OCI-LY3 (cell line): Measurements from ENCODE around the gene RAB7A.

Experiments
- H2AFZ ChIP-seq: fragments of 200-600, 300-600 bp; shearing (Covaris generic); 2 replicates; pipeline ENCODE4 v1.6.0; 2014; ENCODE audit warnings: antibody characterized with exemption, low read depth, low read length
- H3K27ac ChIP-seq: fragments of 200-600, 300-600 bp; sonication (generic); 2 replicates; pipeline ENCODE4 v1.5.1; 2014; ENCODE audit warnings: mild to moderate bottlenecking, low read length, moderate library complexity, mixed read lengths
- H3K27me3 ChIP-seq: fragments of 200-600, 300-600 bp; sonication (generic); 2 replicates; pipeline ENCODE4 v1.6.1; 2014; ENCODE audit warnings: low read depth, low read length, mixed read lengths
- H3K36me3 ChIP-seq: fragments of 200-600, 300-600 bp; sonication (generic); replicated peaks from 2 replicates; pipeline ENCODE3; 2014; ENCODE audit warnings: low read depth, low read length, mixed read lengths
- H3K4me1 ChIP-seq: fragments of 300-600, 200-600 bp; sonication (generic); 2 replicates; pipeline ENCODE4 v1.6.1; 2014; ENCODE audit warnings: low read length, mixed read lengths
- H3K4me2 ChIP-seq: fragments of 200-600, 300-600 bp; sonication (generic); 2 replicates; pipeline ENCODE4 v1.6.1; 2014; ENCODE audit warnings: low read length, mixed read lengths
- H3K4me3 ChIP-seq: fragments of 300-600, 200-600 bp; sonication (generic); 2 replicates; pipeline ENCODE4 v1.5.1; 2014; ENCODE audit warnings: antibody characterized with exemption, mild to moderate bottlenecking, low read length, moderate library complexity
- H3K79me2 ChIP-seq: fragments of 300-600, 200-600 bp; shearing (Covaris generic); 2 replicates; pipeline ENCODE4 v1.6.1; 2014; ENCODE audit warnings: mild to moderate bottlenecking, low read length, mixed read lengths
- H3K9ac ChIP-seq: fragments of 300-600, 200-600 bp; shearing (Covaris generic); 2 replicates; pipeline ENCODE4 v1.6.0; 2014; ENCODE audit warnings: mild to moderate bottlenecking, low read length, moderate library complexity
- H3K9me3 ChIP-seq: fragments of 200-600, 300-600 bp; shearing (Covaris generic); 2 replicates; pipeline ENCODE4 v1.6.1; 2014; ENCODE audit warnings: low read length, mixed read lengths; ENCODE audit not compliant: insufficient read depth
- H4K20me1 ChIP-seq: fragments of 200-600, 300-600 bp; sonication (generic); 2 replicates; pipeline ENCODE4 v1.6.1; 2016; ENCODE audit warnings: low read length, mixed read lengths; ENCODE audit not compliant: insufficient read depth
- EZH2phosphoT487 ChIP-seq: fragments of 200-600 bp; shearing (Covaris generic); IDR thresholded peaks from 2 replicates; pipeline ENCODE4 v1.6.1; 2018; ENCODE audit warnings: antibody characterized with exemption, mixed run types, low read depth
- TF ChIP-seq, protein P1 (sequence below): fragments of 200-600, 300-600 bp; sonication (generic); IDR thresholded peaks from 2 replicates; pipeline ENCODE4 v1.5.1; 2014; ENCODE audit warnings: antibody characterized with exemption, low read length, low read depth

Gene RAB7A

DNA sequence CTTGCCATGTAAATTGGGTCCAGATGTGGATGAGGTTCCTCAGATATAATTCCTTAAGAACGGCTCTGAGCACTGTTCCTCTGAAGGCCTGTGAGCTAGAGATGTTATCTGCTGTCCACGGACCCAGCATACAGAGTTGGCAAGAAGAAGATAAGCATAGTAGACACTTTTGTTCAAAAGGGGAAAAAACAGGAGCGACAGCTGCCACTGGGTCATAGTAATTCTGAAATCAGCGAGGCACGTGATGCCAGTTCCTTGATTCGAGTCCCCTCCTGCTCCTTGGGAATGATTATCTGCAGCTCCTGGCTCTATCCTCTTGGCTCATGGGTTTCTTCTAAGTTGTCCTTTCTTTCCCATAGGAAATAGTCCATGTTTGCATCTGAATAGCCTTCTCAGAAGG is 2.5 kb upstream of the RAB7A start:
- H3K36me3 ChIP-seq = no peaks in the 10 kb centered on the region
- H3K4me3 ChIP-seq = no peak overlapping the region
- no peak for TF ChIP-seq EZH2phosphoT487
- TF ChIP-seq, protein P1, sequence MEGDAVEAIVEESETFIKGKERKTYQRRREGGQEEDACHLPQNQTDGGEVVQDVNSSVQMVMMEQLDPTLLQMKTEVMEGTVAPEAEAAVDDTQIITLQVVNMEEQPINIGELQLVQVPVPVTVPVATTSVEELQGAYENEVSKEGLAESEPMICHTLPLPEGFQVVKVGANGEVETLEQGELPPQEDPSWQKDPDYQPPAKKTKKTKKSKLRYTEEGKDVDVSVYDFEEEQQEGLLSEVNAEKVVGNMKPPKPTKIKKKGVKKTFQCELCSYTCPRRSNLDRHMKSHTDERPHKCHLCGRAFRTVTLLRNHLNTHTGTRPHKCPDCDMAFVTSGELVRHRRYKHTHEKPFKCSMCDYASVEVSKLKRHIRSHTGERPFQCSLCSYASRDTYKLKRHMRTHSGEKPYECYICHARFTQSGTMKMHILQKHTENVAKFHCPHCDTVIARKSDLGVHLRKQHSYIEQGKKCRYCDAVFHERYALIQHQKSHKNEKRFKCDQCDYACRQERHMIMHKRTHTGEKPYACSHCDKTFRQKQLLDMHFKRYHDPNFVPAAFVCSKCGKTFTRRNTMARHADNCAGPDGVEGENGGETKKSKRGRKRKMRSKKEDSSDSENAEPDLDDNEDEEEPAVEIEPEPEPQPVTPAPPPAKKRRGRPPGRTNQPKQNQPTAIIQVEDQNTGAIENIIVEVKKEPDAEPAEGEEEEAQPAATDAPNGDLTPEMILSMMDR = no peak
- H3K4me1 ChIP-seq = peaks cover 34% of the 10 kb centered on the region
- peaks cover 32% of the 10 kb centered on the region for H3K79me2 ChIP-seq
- no peaks in the 10 kb centered on the region for H3K9me3 ChIP-seq
- peaks cover 20% of the 10 kb centered on the region for H4K20me1 ChIP-seq
- H3K4me2 ChIP-seq = peak overlapping the region; percentile 2; the same call in 1 of the 2 replicates
- H3K27ac ChIP-seq = no peak overlapping the region
- no peaks in the 10 kb centered on the region for H3K27me3 ChIP-seq
- H3K9ac ChIP-seq = no peak overlapping the region
- H2AFZ ChIP-seq = peak overlapping the region; percentile 85; the same call in 1 of the 2 replicates

DNA sequence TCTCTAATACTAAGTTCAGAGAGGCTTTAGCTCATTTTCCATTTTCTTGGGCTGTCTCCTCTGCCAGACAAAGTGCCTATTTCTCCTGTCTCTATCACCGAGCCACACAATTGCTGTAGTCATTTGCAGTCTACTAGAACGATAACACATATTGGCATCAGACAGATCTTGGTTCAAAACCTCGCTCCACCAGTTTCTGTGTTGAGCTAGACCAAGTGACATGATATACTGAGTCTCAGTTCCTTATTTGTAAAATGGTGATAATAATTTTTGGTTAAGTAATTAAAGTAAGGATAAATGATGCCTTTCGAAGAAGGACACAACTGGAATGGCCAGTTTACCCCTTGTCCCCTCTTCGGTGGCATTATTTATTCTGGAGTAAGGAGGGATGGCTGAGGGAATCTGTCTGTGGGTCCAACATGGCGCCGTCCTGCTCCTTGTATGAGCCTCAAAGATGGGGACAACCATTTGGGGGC is 398 bp upstream of the RAB7A start:
- Histone ChIP-seq H3K36me3 (peaks cover 3% of the 10 kb centered on the region), H3K4me2 (peak overlapping the region; percentile 78), H3K79me2 (peaks cover 53% of the 10 kb centered on the region), H4K20me1 (peaks cover 37% of the 10 kb centered on the region), H3K4me3 (peak overlapping the region; percentile 97), H3K4me1 (peaks cover 41% of the 10 kb centered on the region), H2AFZ (peak overlapping the region; percentile 89), H3K9ac (peak overlapping the region; percentile 51), H3K27ac (peak overlapping the region; percentile 69), H3K27me3 (no peaks in the 10 kb centered on the region), H3K9me3 (no peaks in the 10 kb centered on the region)
- TF ChIP-seq, protein P1 = no peak
- TF ChIP-seq EZH2phosphoT487 = no peak

DNA sequence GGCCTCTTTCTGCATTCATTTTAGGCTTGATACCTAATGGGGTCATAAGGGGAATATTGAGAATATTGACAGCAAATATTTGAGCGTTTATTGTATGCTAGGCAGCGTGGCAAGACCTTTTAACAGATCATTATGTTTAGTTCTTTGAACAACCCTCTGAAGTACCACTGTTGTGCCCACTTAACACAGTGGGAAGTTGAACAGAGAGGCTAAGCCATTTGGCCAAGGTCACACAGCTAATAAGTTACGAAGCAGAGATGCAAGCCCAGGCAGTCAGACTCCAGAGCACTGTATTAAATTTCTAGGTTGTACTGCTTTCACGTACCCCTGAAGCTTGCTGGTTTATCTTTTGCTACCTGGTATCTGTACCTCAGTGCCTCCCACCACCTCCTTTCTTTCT is 1.1 kb downstream of the RAB7A start:
- Histone ChIP-seq H3K27ac (no peak overlapping the region), H3K9ac (peak overlapping the region; percentile 91), H3K9me3 (no peaks in the 10 kb centered on the region), H3K4me1 (peaks cover 42% of the 10 kb centered on the region), H3K36me3 (peaks cover 3% of the 10 kb centered on the region), H4K20me1 (peaks cover 49% of the 10 kb centered on the region), H3K27me3 (no peaks in the 10 kb centered on the region), H3K79me2 (peaks cover 68% of the 10 kb centered on the region), H3K4me2 (peak overlapping the region; percentile 85), H2AFZ (no peak overlapping the region), H3K4me3 (peak overlapping the region; percentile 97)
- no peak for TF ChIP-seq EZH2phosphoT487

DNA sequence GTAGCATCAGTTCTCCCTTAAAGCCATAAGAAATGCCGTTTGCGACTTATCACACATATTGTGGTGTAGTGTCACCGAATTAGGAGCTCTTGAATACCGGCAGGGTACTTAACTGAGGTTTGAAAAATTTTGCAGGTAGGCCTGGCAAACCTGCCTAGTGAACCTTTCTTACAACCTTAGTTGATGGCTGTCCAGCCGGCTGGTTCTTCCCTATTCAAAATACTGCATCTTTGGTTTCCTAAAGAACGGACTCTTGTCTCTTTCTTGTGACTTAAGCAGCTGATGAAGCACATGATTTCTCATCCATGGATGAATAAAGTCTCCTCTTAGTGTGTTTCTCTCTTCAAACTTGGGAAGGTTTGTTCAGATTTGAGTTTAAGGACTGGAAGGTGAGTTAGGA is 1.5 kb downstream of the RAB7A start:
- Histone ChIP-seq H3K9me3 (no peaks in the 10 kb centered on the region), H4K20me1 (peaks cover 53% of the 10 kb centered on the region), H3K4me2 (peak overlapping the region; percentile 85), H3K27ac (no peak overlapping the region), H3K9ac (peak overlapping the region; percentile 91), H3K4me1 (peaks cover 42% of the 10 kb centered on the region), H2AFZ (no peak overlapping the region), H3K27me3 (no peaks in the 10 kb centered on the region), H3K36me3 (peaks cover 3% of the 10 kb centered on the region), H3K4me3 (peak overlapping the region; percentile 97), H3K79me2 (peaks cover 72% of the 10 kb centered on the region)
- TF ChIP-seq, protein P1 = no peak
- TF ChIP-seq EZH2phosphoT487 = no peak
